NOMO-1 (cell line): Measurements from ENCODE around the gene EEF1G.
A peak's percentile ranks its signal among the peaks of the same experiment; 100 is the strongest.
"Not testable (repeated sequence)": the region's sequence is repeated elsewhere in the genome, so short reads cannot be mapped to it uniquely, and the experiment has no call there.

Experiments used
- DNase-seq, 2 experiments: peaks; one replicate each; lab custom pipeline; 2025; ENCODE audit not compliant: unreplicated experiment in 2 of 2; lab: John Stamatoyannopoulos, UW

The EEF1G gene

DNA sequence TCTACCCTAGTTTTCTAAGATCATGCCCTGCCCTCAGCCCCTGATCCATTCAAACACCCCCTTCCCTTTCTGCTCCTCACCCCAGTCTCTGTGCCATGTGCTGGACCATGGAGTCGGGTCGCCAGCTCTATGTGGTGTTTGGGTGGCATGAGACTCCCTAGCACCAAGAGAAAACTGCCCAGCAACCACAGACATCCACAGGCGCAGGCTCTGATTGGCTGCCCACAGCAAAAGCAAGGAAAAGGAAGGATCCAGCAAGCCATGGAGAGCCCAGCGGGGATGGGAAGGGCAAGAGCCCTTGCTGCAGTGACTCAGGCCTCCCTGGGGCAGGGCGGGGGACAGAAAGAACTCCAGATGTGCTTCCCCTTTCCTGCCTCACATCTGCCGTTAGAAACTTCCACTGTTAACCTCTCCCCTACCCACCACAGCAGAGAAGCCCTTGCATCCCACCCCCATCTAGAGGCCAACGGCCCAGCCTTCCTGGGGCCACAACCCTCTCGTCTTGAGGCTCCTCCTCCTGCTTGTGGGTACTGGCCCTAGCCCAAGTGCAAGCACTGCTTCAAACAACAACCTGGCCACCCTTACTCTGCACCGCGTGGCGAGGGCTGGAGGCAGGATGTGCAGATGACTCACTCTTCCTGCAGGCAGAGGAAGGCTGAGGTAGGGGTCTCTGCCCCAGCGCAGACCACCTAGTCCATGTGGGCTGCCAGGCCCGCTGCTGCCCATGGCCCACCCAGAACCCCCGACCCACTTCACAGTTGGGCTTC lies 17.4 kb downstream of the EEF1G start:
- peak; percentile 96 for DNase-seq

- peak; percentile 91 to 95 for DNase-seq
Measured at GRCh38 chr11:62555464-62556107, 18.1 kb downstream of the EEF1G start.

DNA sequence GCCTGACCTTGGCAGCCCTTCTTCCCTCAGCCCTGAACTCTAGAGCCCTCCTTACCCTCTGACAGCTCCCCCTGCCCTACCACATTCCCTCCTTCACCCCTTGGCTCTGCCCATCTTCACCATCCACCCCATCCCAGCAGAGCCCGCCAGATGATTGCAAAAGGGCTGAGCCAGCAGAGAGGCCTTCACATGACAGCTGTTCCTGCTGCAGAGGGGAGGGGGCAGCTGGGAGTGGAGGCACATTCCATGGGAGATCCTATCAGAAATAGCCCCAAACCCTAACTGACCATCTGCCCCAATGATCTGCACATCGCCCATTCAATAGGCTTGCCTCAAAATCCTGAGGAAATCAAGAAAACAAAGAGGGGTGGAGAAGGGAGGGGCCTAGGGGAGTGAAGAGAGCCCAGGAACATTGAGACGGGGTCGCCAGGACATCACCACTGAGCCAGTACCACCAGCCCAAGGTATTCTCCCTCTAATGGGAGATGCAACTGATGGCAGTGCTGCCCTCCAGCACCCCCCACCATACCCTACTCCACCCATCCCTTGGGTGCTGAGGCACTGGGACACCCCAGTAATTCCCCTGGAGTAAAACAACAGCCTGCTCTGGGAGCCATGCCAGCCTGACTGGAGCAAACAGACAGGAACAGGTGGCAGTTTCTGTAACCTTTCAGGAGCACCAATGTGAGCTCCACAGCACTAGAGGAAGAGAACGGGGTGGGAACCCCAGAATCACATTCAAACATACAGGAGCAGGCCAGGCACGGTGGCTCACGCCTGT lies 19.1 kb downstream of the EEF1G start:
- no peak for DNase-seq

DNA sequence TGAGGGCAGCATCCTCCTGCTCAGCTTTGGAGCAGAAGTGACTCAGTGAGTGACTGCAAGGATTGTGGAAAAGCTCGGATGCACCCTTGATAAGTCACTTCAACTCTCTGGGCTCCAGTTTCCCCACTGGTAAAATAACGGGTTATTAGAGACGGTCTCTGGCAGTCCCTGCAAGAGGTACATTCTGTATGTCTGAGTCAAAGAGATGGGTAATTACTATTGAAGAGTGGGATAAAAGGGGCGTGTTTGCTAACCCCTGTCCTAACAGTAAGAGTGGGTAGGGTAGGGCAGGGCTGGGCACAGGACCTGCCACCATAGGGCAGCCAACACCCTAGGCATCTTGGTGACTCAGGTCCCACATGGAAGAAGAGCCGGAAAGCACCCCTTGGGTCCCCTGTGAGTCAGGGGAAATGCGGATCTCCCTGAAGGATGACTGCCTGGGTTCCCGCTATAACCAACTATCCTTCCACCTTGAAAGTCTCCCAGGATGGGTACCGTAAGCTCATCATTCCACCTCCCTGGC lies 19.8 kb downstream of the EEF1G start:
- no peak for DNase-seq

DNA sequence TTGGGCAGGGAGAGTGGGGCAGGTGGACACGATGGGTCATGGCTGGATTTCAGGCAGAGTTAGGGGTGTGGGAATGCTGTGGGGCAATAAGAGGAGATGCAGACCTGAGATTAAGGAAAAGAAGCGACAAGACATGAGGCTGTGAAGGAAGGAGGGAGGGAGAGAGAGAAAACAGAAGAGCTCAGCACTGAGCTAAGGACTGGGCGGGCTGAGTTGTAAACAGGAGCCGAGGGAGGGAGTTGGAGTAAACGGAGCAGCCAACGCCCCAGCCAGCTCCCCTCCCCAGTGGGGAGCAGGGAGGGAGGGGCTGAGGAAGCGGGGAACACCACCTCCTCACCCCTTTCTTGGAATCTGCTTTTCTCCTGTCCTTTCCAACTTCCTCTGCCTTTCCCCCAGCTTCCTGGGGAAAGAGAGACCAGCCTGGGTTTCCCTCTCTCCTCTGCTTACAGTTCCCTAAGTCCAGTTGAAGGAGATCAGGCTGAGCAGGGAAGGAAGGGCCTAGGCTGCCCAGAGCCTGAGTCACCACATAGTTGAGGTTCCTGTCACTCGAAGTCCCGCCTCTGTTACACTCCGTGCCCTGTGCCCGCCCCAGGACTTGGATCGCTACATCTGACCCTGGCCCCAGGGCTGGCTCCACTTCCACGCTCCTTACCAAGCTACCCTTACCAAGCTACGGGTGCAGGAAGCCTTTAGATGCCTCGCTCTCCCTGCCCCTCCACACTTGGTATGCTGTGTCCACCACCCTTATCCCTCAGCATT lies 20.4 kb downstream of the EEF1G start:
- DNase-seq, result peak; percentile 73 to 89

- DNase-seq, result no peak
Measured at GRCh38 chr11:62552485-62553079, 21.1 kb downstream of the EEF1G start.

GRCh38 chr11:62550478-62550877 lies 23.2 kb downstream of the EEF1G start:
- DNase-seq, result not testable (repeated sequence)

DNA sequence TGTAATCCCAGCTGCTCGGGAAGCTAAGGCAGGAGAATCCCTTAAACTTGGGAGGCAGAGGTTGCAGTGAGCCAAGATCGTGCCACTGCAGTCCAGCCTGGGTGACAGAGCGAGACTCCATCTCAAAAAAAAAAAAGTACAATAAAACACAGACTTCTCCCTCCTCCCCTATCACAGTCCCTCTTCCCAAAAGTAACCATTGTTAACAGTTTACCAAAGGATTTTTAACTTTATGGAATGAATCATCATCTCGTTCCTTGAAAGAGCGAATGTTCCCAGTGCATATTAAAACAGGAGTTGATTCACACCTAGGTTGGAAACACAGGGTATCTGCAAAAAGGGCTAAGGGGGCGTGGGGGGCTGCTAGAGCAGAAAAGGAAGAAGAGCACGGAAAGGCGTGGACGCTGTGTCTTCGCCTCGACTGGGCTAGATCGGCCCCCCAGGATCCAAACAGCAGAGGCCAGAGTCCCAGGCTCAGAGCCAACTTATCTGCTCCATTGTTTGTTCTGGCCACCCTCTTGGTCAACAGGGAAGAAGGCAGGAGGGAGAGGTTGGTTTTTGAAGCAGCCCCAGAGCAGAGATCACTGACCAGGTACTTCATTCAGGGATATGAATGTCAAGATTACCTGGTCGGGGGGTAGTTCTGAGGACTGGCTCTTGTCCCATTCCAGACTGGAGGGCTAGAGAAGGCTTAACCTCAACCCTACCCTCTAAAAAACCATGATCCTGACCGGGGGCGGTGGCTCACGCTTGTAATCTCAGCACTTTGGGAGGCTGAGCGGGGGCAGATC lies 25.0 kb downstream of the EEF1G start:
- no peak for DNase-seq

DNA sequence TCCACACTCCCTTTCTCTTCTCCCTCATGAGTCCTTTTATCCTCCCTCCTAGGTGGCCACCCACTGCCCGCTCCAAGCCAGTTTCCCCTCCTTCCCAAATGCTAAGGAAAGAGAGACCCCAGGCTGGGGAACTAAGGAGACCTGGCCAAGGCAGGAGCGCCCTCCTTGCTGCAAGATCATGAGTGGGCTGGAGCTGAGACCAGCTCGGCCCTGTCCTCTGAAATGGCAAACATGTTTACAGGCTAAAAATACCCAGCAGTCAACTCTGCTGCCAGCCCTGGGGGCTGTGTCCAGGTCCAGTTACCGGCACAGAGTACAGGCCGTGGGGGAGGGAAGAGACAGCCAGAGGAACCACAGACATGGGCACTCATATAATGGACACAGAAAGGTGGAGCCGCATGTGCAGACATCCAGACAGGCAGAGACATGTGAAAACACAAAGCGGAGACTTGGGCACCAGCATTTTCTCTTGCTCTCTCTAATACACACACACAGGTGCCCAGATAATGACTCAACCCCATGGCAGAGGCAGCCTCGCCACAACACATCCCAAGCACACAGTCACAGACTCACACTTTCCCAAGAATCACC lies 25.9 kb downstream of the EEF1G start:
- DNase-seq, result no peak

GRCh38 chr11:62546929-62547625 lies 26.6 kb downstream of the EEF1G start:
- peak in 1 of 2 experiments; percentile 27 for DNase-seq

DNA sequence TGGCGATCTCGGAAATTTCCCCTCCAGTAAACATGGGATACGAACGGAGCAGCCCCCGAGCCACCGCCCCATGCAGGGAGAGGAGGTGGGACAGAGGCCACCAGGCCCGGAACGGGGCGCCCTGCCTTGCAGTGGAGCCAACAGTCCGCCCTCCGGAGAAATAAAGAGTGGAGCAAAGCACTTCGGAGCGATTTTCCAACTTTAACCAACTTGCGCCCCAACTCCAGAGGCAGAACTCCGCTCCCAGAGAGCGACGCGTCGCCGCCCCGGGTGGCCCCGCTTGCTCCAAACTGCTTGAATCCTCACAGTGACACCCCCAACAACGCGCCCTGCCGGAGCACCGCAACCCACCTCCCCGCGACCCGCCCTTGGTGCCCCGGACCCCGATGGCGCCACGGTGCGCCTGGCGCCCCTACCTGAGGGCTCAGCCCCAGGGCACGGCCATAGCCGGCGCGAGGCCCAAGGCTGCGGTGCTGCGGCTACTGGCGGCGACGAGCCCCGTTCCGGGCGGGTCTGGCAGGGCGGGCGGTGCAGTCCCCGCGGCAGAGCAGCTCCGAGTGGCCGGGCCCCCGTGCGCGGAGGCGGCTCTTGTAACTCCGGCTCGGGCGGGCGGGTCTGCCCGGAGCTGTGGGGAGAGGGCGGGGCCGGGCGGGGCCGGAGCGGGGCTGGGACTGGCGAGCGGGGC lies 27.3 kb downstream of the EEF1G start, which contains the start of gene AHNAK:
Gene AHNAK (minus strand): TSS at position 563 of the 685 bp plus-strand sequence. CDS start 10,708 bp downstream, outside the sequence.
- peak; percentile 53 to 65 for DNase-seq

- peak; percentile 53 to 67 for DNase-seq
Measured at GRCh38 chr11:62545437-62546243, 28.1 kb downstream of the EEF1G start.

- peak in 1 of 2 experiments; percentile 39 for DNase-seq
Measured at GRCh38 chr11:62544581-62545436, 28.9 kb downstream of the EEF1G start.

DNA sequence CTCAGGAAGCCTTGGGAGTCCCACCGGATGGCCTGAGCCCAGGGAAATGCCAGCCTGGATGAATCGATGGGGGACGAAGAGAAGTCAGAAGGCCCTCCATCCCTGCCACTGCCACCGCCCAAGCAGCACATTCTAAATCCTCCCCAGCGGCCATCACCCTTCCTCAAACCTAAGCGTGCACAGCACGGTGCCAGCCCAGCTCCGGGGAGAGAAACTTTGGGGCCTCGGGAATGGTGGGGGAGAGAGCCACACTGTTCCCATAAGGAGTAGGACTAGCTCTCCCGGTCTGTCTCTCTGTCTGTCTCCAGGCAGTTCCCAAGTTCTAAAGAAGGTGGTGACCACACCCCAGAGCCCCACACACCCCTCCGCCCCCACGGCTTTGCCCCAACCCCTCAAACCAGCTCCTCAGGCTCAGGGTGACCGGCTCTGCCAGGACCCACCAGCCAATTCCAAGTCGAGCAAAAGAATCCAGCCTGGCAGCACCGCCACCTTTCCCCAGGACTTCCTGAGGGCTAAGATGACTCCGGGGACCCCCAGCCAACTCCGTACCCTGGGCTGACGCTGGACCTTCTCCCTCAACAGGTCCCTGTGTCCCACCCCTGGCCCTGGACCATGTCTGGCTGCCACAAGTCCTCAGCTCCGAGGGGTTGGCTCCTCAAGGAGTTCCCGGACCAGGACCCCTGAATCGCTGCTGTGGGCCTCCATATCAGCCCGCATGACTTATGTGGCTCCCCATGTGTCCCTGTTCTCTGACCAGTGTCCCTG lies 29.8 kb downstream of the EEF1G start:
- DNase-seq, result peak in 1 of 2 experiments; percentile 1
